ENCODE data around the gene RNF183. TPM values are rescaled to one million over a fixed set of nuclear protein-coding genes. Genes with fewer than 3 reads are reported as not detected.

RNF183 gene
- total RNA-seq, 5 donors from 2014 or later (not counting 1 experiment from before 2014, with no cell fraction given) = 0.73 TPM; not detected in 4

GRCh38 chr9:113349445-113350094 is 46.4 kb upstream of the RNF183 start, which contains the start of gene BSPRY:
Gene BSPRY, plus strand, starts transcription at chr9:113349541. Its CDS starts 39 bp downstream, at chr9:113349580.
- Histone ChIP-seq H3K4me3 (ENCODE audit: control insufficient read depth in 1 of 2, extremely low read depth in 1 of 2, low read length in 1 of 2) (peak within 1 kb of the TSS; percentile 34 to 79), H3K27me3 (replicated peaks in 1 of 2; ENCODE audit: control insufficient read depth in 2 of 2, extremely low read depth in 1 of 2, insufficient read depth in 2 of 2, low read length in 1 of 2) (peaks cover 2 to 24% of the 10 kb centered on the region in 2 experiments), H3K4me1 (ENCODE audit: control insufficient read depth in 1 of 2, extremely low read depth in 1 of 2, insufficient read depth in 2 of 2, low read length in 2 of 2) (peaks cover 0 to 21% of the 10 kb centered on the region in 2 experiments), H3K27ac (ENCODE audit: low read length) (no peak within 1 kb of the TSS), H3K9me3 (no peaks in the 10 kb centered on the region), H3K36me3 (ENCODE audit: control insufficient read depth in 2 of 2, extremely low read depth in 1 of 2, insufficient read depth in 1 of 2, low read length in 1 of 2) (no peaks in the 10 kb centered on the region)
- ChIA-PET POLR2A (interaction anchor here in 1 of 2 donors (0.6 to 0.9 kb wide), 5 partner anchors 9 to 73 kb away, joined by 3 to 7 read pairs (median 3); partner anchors contain the start of gene WDR31), CTCF (no interaction called here)
- peak in 26 of 35 experiments; percentile 7 to 50 (median 26) for DNase-seq
- H3K9me3 Mint-ChIP-seq = no peaks in the 10 kb centered on the region
- peaks cover 25 to 34% of the 10 kb centered on the region in 2 donors for H3K27me3 Mint-ChIP-seq
- under 1% methylated on average over 69 of the region's 71 CpGs for WGBS (ENCODE audit: insufficient coverage)
- no peaks in the 10 kb centered on the region for H3K36me3 Mint-ChIP-seq
- H3K4me3 Mint-ChIP-seq = peak within 1 kb of the TSS; percentile 67 to 79 (median 76)
- peak; percentile 74 to 88 (median 82) for ATAC-seq (replicated peaks in 1 of 4)
- peaks cover 15 to 22% (median 18%) of the 10 kb centered on the region in 3 donors for H3K4me1 Mint-ChIP-seq
- no peak within 1 kb of the TSS for H3K27ac Mint-ChIP-seq

GRCh38 chr9:113349066-113349444 is 45.9 kb upstream of the RNF183 start:
- Mint-ChIP-seq H3K9me3 (no peaks in the 10 kb centered on the region), H3K27me3 (peaks cover 25 to 34% of the 10 kb centered on the region in 2 donors), H3K36me3 (no peaks in the 10 kb centered on the region), H3K4me3 (peak overlapping the region; percentile 66 to 79 (median 75)), H3K4me1 (peaks cover 15 to 22% (median 18%) of the 10 kb centered on the region in 3 donors), H3K27ac (no peak overlapping the region)
- Histone ChIP-seq H3K27ac (ENCODE audit: low read length) (no peak overlapping the region), H3K27me3 (replicated peaks in 1 of 2; ENCODE audit: control insufficient read depth in 2 of 2, extremely low read depth in 1 of 2, insufficient read depth in 2 of 2, low read length in 1 of 2) (peaks cover 2 to 23% of the 10 kb centered on the region in 2 experiments), H3K36me3 (ENCODE audit: control insufficient read depth in 2 of 2, extremely low read depth in 1 of 2, insufficient read depth in 1 of 2, low read length in 1 of 2) (no peaks in the 10 kb centered on the region), H3K4me1 (ENCODE audit: control insufficient read depth in 1 of 2, extremely low read depth in 1 of 2, insufficient read depth in 2 of 2, low read length in 2 of 2) (peaks cover 0 to 21% of the 10 kb centered on the region in 2 experiments), H3K4me3 (ENCODE audit: control insufficient read depth in 1 of 2, extremely low read depth in 1 of 2, low read length in 1 of 2) (peak overlapping the region in 1 of 2 donors; percentile 79), H3K9me3 (no peaks in the 10 kb centered on the region)
- ATAC-seq (replicated peaks in 1 of 4) = no peak
- ChIA-PET CTCF (interaction anchor here in 1 of 2 donors (1.1 kb wide), 1 partner anchor 9 kb away, joined by 4 read pairs; the partner anchor contains the start of gene WDR31), POLR2A (interaction anchor here (0.6 to 0.9 kb wide), 3 partner anchors 9 to 68 kb away, joined by 3 to 4 read pairs (median 4); partner anchors contain the start of gene WDR31 (in 1 of the 2))
- DNase-seq = no peak
- WGBS (ENCODE audit: insufficient coverage) = 44% methylated on average over 11 of the region's 13 CpGs

- Histone ChIP-seq H3K27ac (ENCODE audit: low read length) (no peak overlapping the region), H3K27me3 (replicated peaks in 1 of 2; ENCODE audit: control insufficient read depth in 2 of 2, extremely low read depth in 1 of 2, insufficient read depth in 2 of 2, low read length in 1 of 2) (peaks cover 2 to 23% of the 10 kb centered on the region in 2 experiments), H3K4me1 (ENCODE audit: control insufficient read depth in 1 of 2, extremely low read depth in 1 of 2, insufficient read depth in 2 of 2, low read length in 2 of 2) (peaks cover 0 to 21% of the 10 kb centered on the region in 2 experiments), H3K36me3 (ENCODE audit: control insufficient read depth in 2 of 2, extremely low read depth in 1 of 2, insufficient read depth in 1 of 2, low read length in 1 of 2) (no peaks in the 10 kb centered on the region), H3K9me3 (no peaks in the 10 kb centered on the region), H3K4me3 (ENCODE audit: control insufficient read depth in 1 of 2, extremely low read depth in 1 of 2, low read length in 1 of 2) (no peak overlapping the region)
- DNase-seq = no peak
- Mint-ChIP-seq H3K27me3 (peaks cover 21 to 34% of the 10 kb centered on the region in 2 donors), H3K36me3 (no peaks in the 10 kb centered on the region), H3K27ac (no peak overlapping the region), H3K4me3 (peak overlapping the region in 1 of 3 donors; percentile 48), H3K9me3 (no peaks in the 10 kb centered on the region), H3K4me1 (peaks cover 18 to 22% (median 20%) of the 10 kb centered on the region in 3 donors)
- no peak for ATAC-seq (replicated peaks in 1 of 4)
- CTCF ChIA-PET = interaction anchor here in 1 of 2 donors (0.7 to 1.1 kb wide), 2 partner anchors 8 to 125 kb away, joined by 3 to 4 read pairs; partner anchors contain the start of gene WDR31
- WGBS (ENCODE audit: insufficient coverage) = 100% methylated on average over 1 of the region's 3 CpGs
- POLR2A ChIA-PET = interaction anchor here (0.6 to 0.9 kb wide), 3 partner anchors 8 to 11 kb away, joined by 3 to 4 read pairs (median 4); partner anchors contain the start of gene WDR31 (in 1 of the 2)
These were observed 45.3 kb upstream of the RNF183 start for GRCh38 chr9:113348437-113348836.

GRCh38 chr9:113345671-113346070 is 42.5 kb upstream of the RNF183 start:
- no peak overlapping the region for H3K4me3 ChIP-seq (ENCODE audit: control insufficient read depth in 1 of 2, extremely low read depth in 1 of 2, low read length in 1 of 2)
- Mint-ChIP-seq H3K36me3 (no peaks in the 10 kb centered on the region), H3K9me3 (no peaks in the 10 kb centered on the region), H3K4me1 (peaks cover 24 to 35% (median 25%) of the 10 kb centered on the region in 3 donors), H3K4me3 (no peak overlapping the region), H3K27me3 (peaks cover 6 to 13% of the 10 kb centered on the region in 2 donors), H3K27ac (no peak overlapping the region)
- peaks cover 0 to 24% of the 10 kb centered on the region in 2 experiments for H3K4me1 ChIP-seq (ENCODE audit: control insufficient read depth in 1 of 2, extremely low read depth in 1 of 2, insufficient read depth in 2 of 2, low read length in 2 of 2)
- CTCF ChIA-PET = no interaction called here
- H3K9me3 ChIP-seq = no peaks in the 10 kb centered on the region
- no peak for ATAC-seq (replicated peaks in 1 of 4)
- no peak for DNase-seq
- POLR2A ChIA-PET = no interaction called here
- no peaks in the 10 kb centered on the region for H3K36me3 ChIP-seq (ENCODE audit: control insufficient read depth in 2 of 2, extremely low read depth in 1 of 2, insufficient read depth in 1 of 2, low read length in 1 of 2)
- no CpG with 5 or more reads among the region's 1 CpG for WGBS (ENCODE audit: insufficient coverage)
- H3K27ac ChIP-seq (ENCODE audit: low read length) = no peak overlapping the region
- H3K27me3 ChIP-seq (replicated peaks in 1 of 2; ENCODE audit: control insufficient read depth in 2 of 2, extremely low read depth in 1 of 2, insufficient read depth in 2 of 2, low read length in 1 of 2) = peaks cover 2 to 15% of the 10 kb centered on the region in 2 experiments

GRCh38 chr9:113345190-113345589 is 42.0 kb upstream of the RNF183 start:
- POLR2A ChIA-PET = no interaction called here
- peaks cover 0 to 23% of the 10 kb centered on the region in 2 experiments for H3K4me1 ChIP-seq (ENCODE audit: control insufficient read depth in 1 of 2, extremely low read depth in 1 of 2, insufficient read depth in 2 of 2, low read length in 2 of 2)
- H3K27me3 Mint-ChIP-seq = peaks cover under 1 to 8% of the 10 kb centered on the region in 2 donors
- no CpG with 5 or more reads among the region's 2 CpGs for WGBS (ENCODE audit: insufficient coverage)
- no peaks in the 10 kb centered on the region for H3K36me3 Mint-ChIP-seq
- no peak overlapping the region for H3K27ac ChIP-seq (ENCODE audit: low read length)
- no peak overlapping the region for H3K4me3 Mint-ChIP-seq
- CTCF ChIA-PET = no interaction called here
- no peaks in the 10 kb centered on the region for H3K9me3 Mint-ChIP-seq
- H3K9me3 ChIP-seq = no peaks in the 10 kb centered on the region
- H3K4me1 Mint-ChIP-seq = peaks cover 24 to 35% (median 25%) of the 10 kb centered on the region in 3 donors
- H3K4me3 ChIP-seq (ENCODE audit: control insufficient read depth in 1 of 2, extremely low read depth in 1 of 2, low read length in 1 of 2) = no peak overlapping the region
- no peak overlapping the region for H3K27ac Mint-ChIP-seq
- peaks cover 2 to 10% of the 10 kb centered on the region in 2 experiments for H3K27me3 ChIP-seq (replicated peaks in 1 of 2; ENCODE audit: control insufficient read depth in 2 of 2, extremely low read depth in 1 of 2, insufficient read depth in 2 of 2, low read length in 1 of 2)
- no peak for DNase-seq
- H3K36me3 ChIP-seq (ENCODE audit: control insufficient read depth in 2 of 2, extremely low read depth in 1 of 2, insufficient read depth in 1 of 2, low read length in 1 of 2) = no peaks in the 10 kb centered on the region
- no peak for ATAC-seq (replicated peaks in 1 of 4)

GRCh38 chr9:113343732-113344231 is 40.6 kb upstream of the RNF183 start:
- Histone ChIP-seq H3K4me1 (ENCODE audit: control insufficient read depth in 1 of 2, extremely low read depth in 1 of 2, insufficient read depth in 2 of 2, low read length in 2 of 2) (peaks cover 0 to 22% of the 10 kb centered on the region in 2 experiments), H3K9me3 (no peaks in the 10 kb centered on the region), H3K4me3 (ENCODE audit: control insufficient read depth in 1 of 2, extremely low read depth in 1 of 2, low read length in 1 of 2) (no peak overlapping the region), H3K27me3 (replicated peaks in 1 of 2; ENCODE audit: control insufficient read depth in 2 of 2, extremely low read depth in 1 of 2, insufficient read depth in 2 of 2, low read length in 1 of 2) (peaks cover 0 to 6% of the 10 kb centered on the region in 2 experiments), H3K36me3 (ENCODE audit: control insufficient read depth in 2 of 2, extremely low read depth in 1 of 2, insufficient read depth in 1 of 2, low read length in 1 of 2) (no peaks in the 10 kb centered on the region), H3K27ac (ENCODE audit: low read length) (no peak overlapping the region)
- Mint-ChIP-seq H3K9me3 (no peaks in the 10 kb centered on the region), H3K27ac (no peak overlapping the region), H3K4me1 (peaks cover 24 to 42% (median 25%) of the 10 kb centered on the region in 3 donors), H3K27me3 (no peaks in the 10 kb centered on the region), H3K36me3 (no peaks in the 10 kb centered on the region), H3K4me3 (no peak overlapping the region)
- no CpG with 5 or more reads among the region's 1 CpG for WGBS (ENCODE audit: insufficient coverage)
- CTCF ChIA-PET = no interaction called here
- DNase-seq = peak in 1 of 35 experiments; percentile 14
- ATAC-seq (replicated peaks in 1 of 4) = no peak
- POLR2A ChIA-PET = no interaction called here
